GM12873 (cell line): ENCODE measurements around the gene MICB.

Source experiments
- TF ChIP-seq, protein P1 (sequence below): IDR thresholded peaks from 2 replicates; pipeline ENCODE4 v1.5.1; 2012; ENCODE audit warnings: low read depth, mild to moderate bottlenecking, moderate library complexity, low read length, control low read depth; ENCODE audit not compliant: insufficient read depth; ENCODE audit errors: missing control alignments

The MICB gene

DNA sequence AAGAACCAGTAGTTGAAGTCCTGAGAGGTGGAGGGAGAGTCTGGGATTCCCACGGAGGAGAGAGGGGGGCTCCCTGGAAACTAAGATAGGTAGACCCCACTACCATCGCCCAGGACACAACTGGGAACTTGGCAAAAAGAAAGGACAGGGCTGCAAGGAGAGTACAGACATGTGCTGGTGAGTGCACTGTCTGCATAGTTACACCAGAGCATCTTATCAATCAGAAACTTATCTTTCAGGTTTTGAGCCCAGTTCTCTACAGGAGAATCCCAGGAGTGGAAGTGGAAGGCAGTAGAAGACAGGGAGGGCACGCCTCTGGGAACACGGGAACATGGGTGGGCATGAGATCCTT is 61.6 kb downstream of the MICB start:
- TF ChIP-seq, protein P1, sequence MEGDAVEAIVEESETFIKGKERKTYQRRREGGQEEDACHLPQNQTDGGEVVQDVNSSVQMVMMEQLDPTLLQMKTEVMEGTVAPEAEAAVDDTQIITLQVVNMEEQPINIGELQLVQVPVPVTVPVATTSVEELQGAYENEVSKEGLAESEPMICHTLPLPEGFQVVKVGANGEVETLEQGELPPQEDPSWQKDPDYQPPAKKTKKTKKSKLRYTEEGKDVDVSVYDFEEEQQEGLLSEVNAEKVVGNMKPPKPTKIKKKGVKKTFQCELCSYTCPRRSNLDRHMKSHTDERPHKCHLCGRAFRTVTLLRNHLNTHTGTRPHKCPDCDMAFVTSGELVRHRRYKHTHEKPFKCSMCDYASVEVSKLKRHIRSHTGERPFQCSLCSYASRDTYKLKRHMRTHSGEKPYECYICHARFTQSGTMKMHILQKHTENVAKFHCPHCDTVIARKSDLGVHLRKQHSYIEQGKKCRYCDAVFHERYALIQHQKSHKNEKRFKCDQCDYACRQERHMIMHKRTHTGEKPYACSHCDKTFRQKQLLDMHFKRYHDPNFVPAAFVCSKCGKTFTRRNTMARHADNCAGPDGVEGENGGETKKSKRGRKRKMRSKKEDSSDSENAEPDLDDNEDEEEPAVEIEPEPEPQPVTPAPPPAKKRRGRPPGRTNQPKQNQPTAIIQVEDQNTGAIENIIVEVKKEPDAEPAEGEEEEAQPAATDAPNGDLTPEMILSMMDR, result no peak

DNA sequence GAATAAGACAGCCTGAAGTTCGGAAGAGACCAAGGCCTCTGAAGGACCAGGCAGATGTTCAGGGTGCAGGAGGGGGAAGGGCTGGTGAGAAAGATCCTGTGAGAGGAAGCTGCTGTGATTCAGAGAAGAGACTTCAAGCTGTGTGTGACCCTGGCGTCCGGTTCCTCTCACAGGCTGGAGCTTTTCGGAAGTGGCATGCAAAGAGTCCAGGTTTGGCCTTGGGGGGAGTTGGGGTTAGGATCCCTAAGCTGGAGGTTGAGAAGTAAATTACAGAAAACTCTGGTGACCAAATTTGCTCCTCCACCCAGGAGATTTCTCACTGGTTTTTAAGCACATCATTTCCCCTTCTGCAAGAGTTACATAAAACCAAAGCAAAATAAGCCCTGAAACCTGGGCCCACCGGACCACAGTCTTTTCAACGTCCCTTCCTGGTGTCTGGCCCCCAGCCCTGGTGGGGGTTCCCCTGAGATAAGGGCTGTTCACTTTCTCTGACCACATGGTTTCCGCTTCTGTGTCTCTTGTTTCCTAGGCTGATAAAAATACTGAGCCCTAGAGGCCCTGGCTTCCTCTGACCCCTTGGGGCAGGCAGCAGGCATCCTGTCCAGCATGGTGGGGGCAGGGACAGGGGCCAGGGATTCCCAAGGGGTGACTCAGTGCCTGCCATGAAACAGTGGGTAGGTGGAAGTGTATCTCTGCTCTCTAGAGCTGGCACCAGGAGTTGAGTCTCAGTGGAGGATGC is 62.2 kb downstream of the MICB start:
- TF ChIP-seq, protein P1, result no peak

DNA sequence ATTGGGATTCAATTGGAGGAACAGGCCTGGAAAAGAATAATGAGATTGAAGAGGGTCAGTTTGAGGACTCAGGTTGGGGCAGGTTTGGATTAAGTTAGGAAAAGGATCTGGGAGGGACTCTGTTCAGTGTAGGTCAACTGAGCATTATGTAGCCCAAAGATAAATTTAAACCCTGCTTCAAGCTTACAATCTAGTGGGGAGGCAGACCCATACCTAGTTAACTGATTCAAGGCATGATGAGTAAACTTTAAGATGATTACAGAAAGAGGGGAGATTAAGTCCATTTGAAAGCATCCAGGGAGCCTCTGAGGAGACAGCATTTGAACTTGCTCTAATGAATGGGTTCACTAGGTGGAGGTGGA is 62.7 kb downstream of the MICB start:
- TF ChIP-seq, protein P1, result no peak
